Esophagus muscularis mucosa (tissue), 3 donors: ENCODE results near the gene CCDC82.

Source experiments
- CTCF ChIP-seq, 3 experiments: fragments of 200-600 bp in 2 of 3; fragments of 450-650 bp in 1 of 3; sonication (generic) in 2 of 3; IDR thresholded peaks; one replicate each; pipeline ENCODE4 v1.5.1; 2017 to 2019; ENCODE audit warnings: antibody characterized with exemption in 3 of 3, mild to moderate bottlenecking in 2 of 3, moderate library complexity in 1 of 3
- POLR2A ChIP-seq: fragments of 450-650 bp; IDR thresholded peaks from one replicate; pipeline ENCODE4 v1.6.1; 2017; ENCODE audit warnings: antibody characterized with exemption, moderate library complexity, mild to moderate bottlenecking, low read depth
- POLR2AphosphoS5 ChIP-seq, 2 donors: sonication (generic); formaldehyde crosslinking; IDR thresholded peaks; one replicate each; pipeline ENCODE4 v1.6.1; 2017; ENCODE audit warnings: antibody characterized with exemption in 2 of 2

DNA sequence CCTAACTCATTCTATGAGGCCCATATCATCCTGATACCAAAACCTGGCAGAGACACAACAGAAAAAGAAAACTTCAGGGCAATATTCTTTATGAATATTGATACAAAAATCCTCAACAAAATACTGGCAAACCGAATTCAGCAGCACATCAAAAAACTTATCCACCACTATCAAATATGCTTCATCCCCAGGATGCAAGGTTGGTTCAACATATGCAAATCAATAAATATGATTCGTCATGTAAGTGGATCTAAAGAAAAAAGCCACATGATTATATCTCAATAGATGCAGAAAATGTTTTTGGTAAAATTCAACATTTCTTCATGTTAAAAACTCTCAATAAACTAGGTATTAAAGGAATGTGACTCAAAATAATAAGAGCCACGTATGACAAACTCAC is 41.0 kb upstream of the CCDC82 start:
- TF ChIP-seq CTCF (IDR thresholded peaks at IDR 0.05) (no peak), POLR2A (no peak), POLR2AphosphoS5 (IDR thresholded peaks at IDR 0.05) (no peak)
